ENCODE results near the gene MAP2K5. TPM values are rescaled to one million over a fixed set of nuclear protein-coding genes. Genes with fewer than 3 reads are reported as not detected.

The MAP2K5 gene
- 7.7 and 8.0 TPM in 2 replicates for total RNA-seq

DNA sequence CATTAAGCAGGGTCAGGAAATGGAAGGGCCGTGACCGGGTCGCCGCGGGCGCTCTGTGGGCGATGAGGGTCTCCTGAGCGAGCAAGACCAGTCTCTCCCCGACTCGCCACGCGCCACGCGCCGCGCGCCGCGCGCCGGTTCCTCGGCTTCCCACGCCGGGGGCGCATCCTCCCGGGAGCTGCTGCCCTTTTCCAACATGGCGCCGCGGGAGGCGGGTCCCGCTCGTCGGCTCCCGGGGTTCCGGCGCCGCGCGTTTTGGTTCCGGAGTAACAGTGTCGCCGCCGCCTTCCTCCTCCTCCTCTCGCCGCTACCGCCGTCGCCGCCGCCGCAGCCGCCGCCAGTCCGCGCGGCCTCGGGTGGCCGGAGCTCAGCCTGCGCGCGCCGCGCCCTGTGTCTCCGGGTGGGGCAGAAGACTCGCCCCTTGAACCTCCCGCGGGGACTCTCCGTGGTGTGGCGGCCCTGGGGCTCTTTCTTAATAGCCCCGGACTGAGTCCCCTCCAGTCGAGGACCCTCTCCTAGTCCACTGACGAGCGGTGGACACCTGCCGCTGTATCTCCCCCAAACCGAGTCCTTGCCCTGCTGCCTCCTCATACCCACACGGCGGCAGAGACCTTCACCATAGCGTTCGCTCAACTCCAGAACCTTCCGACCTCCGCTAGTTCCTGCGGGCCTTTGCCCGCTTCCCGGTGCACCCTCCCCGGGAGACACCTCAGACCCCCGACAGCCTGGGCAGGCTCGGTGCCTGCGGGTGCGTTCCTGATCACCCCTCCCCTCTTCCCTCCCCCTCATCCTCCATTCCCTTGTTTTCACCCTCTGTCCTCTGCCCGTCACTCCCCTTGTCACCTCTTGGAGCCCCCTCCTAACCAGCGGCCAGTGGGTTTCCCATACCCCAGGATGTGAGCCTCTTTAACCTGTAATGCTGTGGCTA, at the start of gene MAP2K5:
TSS of gene MAP2K5 (plus strand) at position 284 of the 928 bp plus-strand sequence. CDS start at position 917, 633 bp downstream.
- DNase-seq (ENCODE audit: low read depth) = no peak
- TF ChIP-seq, protein P1, sequence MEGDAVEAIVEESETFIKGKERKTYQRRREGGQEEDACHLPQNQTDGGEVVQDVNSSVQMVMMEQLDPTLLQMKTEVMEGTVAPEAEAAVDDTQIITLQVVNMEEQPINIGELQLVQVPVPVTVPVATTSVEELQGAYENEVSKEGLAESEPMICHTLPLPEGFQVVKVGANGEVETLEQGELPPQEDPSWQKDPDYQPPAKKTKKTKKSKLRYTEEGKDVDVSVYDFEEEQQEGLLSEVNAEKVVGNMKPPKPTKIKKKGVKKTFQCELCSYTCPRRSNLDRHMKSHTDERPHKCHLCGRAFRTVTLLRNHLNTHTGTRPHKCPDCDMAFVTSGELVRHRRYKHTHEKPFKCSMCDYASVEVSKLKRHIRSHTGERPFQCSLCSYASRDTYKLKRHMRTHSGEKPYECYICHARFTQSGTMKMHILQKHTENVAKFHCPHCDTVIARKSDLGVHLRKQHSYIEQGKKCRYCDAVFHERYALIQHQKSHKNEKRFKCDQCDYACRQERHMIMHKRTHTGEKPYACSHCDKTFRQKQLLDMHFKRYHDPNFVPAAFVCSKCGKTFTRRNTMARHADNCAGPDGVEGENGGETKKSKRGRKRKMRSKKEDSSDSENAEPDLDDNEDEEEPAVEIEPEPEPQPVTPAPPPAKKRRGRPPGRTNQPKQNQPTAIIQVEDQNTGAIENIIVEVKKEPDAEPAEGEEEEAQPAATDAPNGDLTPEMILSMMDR (IDR thresholded peaks at IDR 0.05; ENCODE audit: insufficient read depth, low read length, poor library complexity, severe bottlenecking) = no peak
- H3K36me3 ChIP-seq (ENCODE audit: control insufficient read depth, insufficient read depth, low read length) = no peaks in the 10 kb centered on the region
- H3K27me3 ChIP-seq (ENCODE audit: control insufficient read depth, insufficient read depth, low read length) = no peaks in the 10 kb centered on the region
- H3K4me3 ChIP-seq (ENCODE audit: low read depth, low read length) = peak within 1 kb of the TSS; percentile 81

DNA sequence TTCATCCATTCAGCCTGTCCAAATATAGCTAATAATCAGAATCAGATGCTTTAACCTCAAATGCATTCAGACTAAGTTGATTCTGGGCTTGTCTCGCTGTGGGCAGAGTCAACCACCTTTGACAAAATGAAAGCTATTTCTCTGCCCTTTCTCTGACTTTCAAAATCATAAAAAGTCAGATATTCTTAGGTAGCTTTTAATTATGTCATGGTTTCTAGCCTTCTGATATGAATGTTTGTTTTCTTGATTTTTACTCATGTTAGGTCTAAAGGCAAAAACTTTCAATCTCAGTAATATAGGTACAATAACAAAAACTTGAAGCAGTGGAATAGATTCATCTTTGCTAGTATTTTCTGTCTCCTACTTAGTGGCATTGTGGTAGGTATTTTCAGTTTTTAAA, 46.9 kb upstream of the MAP2K5 start:
- no peaks in the 10 kb centered on the region for H3K27me3 ChIP-seq (ENCODE audit: control insufficient read depth, insufficient read depth, low read length)
- no peaks in the 10 kb centered on the region for H3K36me3 ChIP-seq (ENCODE audit: control insufficient read depth, insufficient read depth, low read length)
- DNase-seq (ENCODE audit: low read depth) = no peak
- TF ChIP-seq, protein P1 (IDR thresholded peaks at IDR 0.05; ENCODE audit: insufficient read depth, low read length, poor library complexity, severe bottlenecking) = no peak
- H3K4me3 ChIP-seq (ENCODE audit: low read depth, low read length) = no peak overlapping the region

DNA sequence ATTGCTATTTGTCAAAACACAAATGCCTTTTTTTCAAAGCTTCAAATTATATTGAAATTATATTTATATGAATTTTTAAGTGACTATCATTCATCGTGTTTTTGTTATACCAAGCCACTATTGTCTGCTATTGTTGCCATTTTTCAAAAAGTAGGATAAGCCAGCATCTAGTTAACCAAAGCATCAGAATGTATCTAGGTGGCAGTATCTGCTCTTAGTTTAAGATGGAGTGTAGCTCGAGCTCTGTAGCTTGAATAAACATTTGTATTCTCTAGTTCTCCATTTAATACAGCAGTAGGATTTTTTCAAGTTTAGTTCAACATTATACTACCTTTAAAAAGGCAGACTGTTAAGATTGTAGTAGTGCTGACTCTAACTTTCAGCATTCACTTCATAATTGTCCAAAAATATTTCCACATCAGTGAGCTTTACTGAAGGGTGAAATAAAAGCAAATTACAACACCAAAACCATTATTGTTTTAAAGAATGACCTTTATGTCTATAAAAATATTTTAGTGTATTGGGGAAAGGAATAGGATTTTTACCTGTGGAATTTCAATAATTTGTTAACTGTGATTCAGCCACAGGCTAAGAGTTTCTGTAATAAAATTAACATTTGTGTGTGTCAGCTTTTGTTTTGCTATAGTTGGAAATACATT, 41.2 kb upstream of the MAP2K5 start:
- no peak for DNase-seq (ENCODE audit: low read depth)
- no peak overlapping the region for H3K4me3 ChIP-seq (ENCODE audit: low read depth, low read length)
- no peaks in the 10 kb centered on the region for H3K36me3 ChIP-seq (ENCODE audit: control insufficient read depth, insufficient read depth, low read length)
- H3K27me3 ChIP-seq (ENCODE audit: control insufficient read depth, insufficient read depth, low read length) = no peaks in the 10 kb centered on the region
- TF ChIP-seq, protein P1 (IDR thresholded peaks at IDR 0.05; ENCODE audit: insufficient read depth, low read length, poor library complexity, severe bottlenecking) = peak; percentile 30

DNA sequence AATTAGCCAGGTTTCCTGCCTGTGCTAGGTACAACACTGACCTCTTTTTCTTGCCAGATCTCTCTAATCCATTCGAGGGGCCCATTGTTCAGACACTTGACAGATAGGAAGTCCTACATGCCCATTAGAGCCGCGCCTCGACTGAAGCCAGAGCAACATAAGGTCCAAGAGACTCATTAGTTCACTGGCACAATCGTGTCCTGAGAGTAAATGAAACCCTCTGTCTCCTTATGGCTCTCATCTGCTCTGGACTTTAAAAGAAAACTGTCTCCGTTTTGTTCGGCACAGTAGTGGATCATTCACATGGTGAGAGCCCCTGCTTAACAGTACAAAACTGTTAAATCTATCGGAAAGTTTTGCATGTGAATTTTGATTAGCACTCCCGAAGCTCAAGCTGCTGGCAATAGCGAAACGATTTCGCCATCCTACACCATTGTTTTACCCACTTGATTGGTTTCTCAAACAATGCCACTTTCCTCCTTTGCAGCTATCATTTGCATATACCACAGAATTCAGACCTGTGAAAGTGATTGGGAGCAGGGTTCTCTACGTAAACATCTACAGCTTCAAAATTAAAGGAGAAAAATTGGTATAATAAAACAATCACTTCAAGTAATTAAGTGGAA, 40.6 kb upstream of the MAP2K5 start:
- TF ChIP-seq, protein P1 (IDR thresholded peaks at IDR 0.05; ENCODE audit: insufficient read depth, low read length, poor library complexity, severe bottlenecking) = no peak
- Histone ChIP-seq H3K36me3 (ENCODE audit: control insufficient read depth, insufficient read depth, low read length) (no peaks in the 10 kb centered on the region), H3K4me3 (ENCODE audit: low read depth, low read length) (no peak overlapping the region), H3K27me3 (ENCODE audit: control insufficient read depth, insufficient read depth, low read length) (no peaks in the 10 kb centered on the region)
- no peak for DNase-seq (ENCODE audit: low read depth)

DNA sequence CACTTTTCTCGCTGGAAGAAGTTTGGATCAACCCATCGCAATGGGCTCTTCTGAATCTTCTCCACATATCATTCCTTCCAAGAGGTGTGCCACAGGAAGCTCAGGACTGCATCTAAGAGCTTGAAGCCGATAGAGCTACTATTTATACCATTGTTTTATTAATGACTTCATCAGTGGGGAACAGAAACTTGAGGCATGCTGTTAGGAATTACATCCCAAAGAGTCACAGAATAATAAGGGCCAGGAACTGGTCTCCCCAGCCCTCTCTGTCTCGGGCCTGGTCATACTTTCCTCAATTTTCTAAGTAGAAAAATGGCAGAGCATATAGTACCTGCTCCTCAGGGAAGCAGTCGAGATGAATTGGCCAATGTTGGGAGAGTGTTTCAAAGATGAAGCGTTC, 38.4 kb upstream of the MAP2K5 start:
- no peak overlapping the region for H3K4me3 ChIP-seq (ENCODE audit: low read depth, low read length)
- TF ChIP-seq, protein P1 (IDR thresholded peaks at IDR 0.05; ENCODE audit: insufficient read depth, low read length, poor library complexity, severe bottlenecking) = no peak
- H3K27me3 ChIP-seq (ENCODE audit: control insufficient read depth, insufficient read depth, low read length) = no peaks in the 10 kb centered on the region
- DNase-seq (ENCODE audit: low read depth) = no peak
- H3K36me3 ChIP-seq (ENCODE audit: control insufficient read depth, insufficient read depth, low read length) = no peaks in the 10 kb centered on the region

All from kidney epithelial cell (primary cell).